PC-9 (cell line): ENCODE measurements around the gene NUP62CL. TPM values are rescaled to one million over a fixed set of nuclear protein-coding genes. Genes with fewer than 3 reads are reported as not detected.
"Not testable (repeated sequence)": the region's sequence is repeated elsewhere in the genome, so short reads cannot be mapped to it uniquely, and the experiment has no call there.

Experiments used
- BruUV-seq: library from RNA; stranded (reverse); fragments of 400-500 nt; replicated peaks from 2 replicates; lab custom pipeline; 2021; lab: Mats Ljungman, UMichigan
- CTCF ChIA-PET: fragments of 300-600 bp; sonication (Branson Sonifier 250); formaldehyde crosslinking; loops from one replicate; lab custom pipeline; 2022; ENCODE audit warnings: antibody characterized with exemption; lab: Charles Lee
- POLR2A ChIA-PET: fragments of 300-600 bp; sonication (Branson Sonifier 250); formaldehyde crosslinking; loops from one replicate; lab custom pipeline; 2022; ENCODE audit warnings: antibody characterized with exemption; ENCODE audit not compliant: unreplicated experiment; lab: Charles Lee
- DNase-seq, 2 experiments: peaks; one replicate each; pipeline versions ENCODE4 v3.0.0 to v3.0.0-alpha.2; 2015 to 2022; ENCODE audit warnings: mixed read lengths in 1 of 2
- H2AFZ ChIP-seq: fragments of 200-600 bp; sonication (generic); 2 replicates; pipeline ENCODE4 v1.8.1; 2017; ENCODE audit warnings: antibody characterized with exemption
- H3F3A ChIP-seq: fragments of 200-600 bp; sonication (generic); 2 replicates; pipeline ENCODE4 v1.8.1; 2017; ENCODE audit warnings: antibody characterized with exemption, mild to moderate bottlenecking, low read depth; ENCODE audit not compliant: insufficient read depth
- H3K27ac ChIP-seq: fragments of 200-600 bp; sonication (generic); 2 replicates; pipeline ENCODE4 v1.6.1; 2016; ENCODE audit warnings: mixed run types
- H3K27me3 ChIP-seq: fragments of 200-600 bp; sonication (generic); 2 replicates; pipeline ENCODE4 v1.6.1; 2016; ENCODE audit warnings: low read depth, mixed run types; ENCODE audit not compliant: insufficient read depth
- H3K36me3 ChIP-seq: fragments of 200-600 bp; sonication (generic); 2 replicates; pipeline ENCODE4 v1.6.1; 2016; ENCODE audit warnings: low read depth, mixed run types
- H3K4me1 ChIP-seq: fragments of 200-600 bp; sonication (generic); replicated peaks from 2 replicates; pipeline ENCODE4 v1.6.1; 2016; ENCODE audit warnings: mixed run types; ENCODE audit not compliant: insufficient read depth
- H3K4me2 ChIP-seq: fragments of 200-600 bp; sonication (generic); 2 replicates; pipeline ENCODE4 v1.6.1; 2017; ENCODE audit warnings: mixed run types
- H3K4me3 ChIP-seq: fragments of 200-600 bp; sonication (generic); 2 replicates; pipeline ENCODE4 v1.6.1; 2016; ENCODE audit warnings: mixed run types
- H3K79me2 ChIP-seq: fragments of 200-600 bp; sonication (generic); 2 replicates; pipeline ENCODE4 v1.6.1; 2017; ENCODE audit warnings: low read depth, mixed run types
- H3K9me2 ChIP-seq: fragments of 200-600 bp; sonication (generic); 2 replicates; pipeline ENCODE4 v1.8.1; 2017; ENCODE audit warnings: mild to moderate bottlenecking; ENCODE audit not compliant: insufficient read depth
- H3K9me3 ChIP-seq: fragments of 200-600 bp; sonication (generic); 2 replicates; pipeline ENCODE4 v1.8.1; 2016; ENCODE audit warnings: low read depth; ENCODE audit not compliant: insufficient read depth
- H4K20me1 ChIP-seq: fragments of 200-600 bp; sonication (generic); 2 replicates; pipeline ENCODE4 v1.8.1; 2017; ENCODE audit not compliant: insufficient read depth
- EZH2 ChIP-seq: fragments of 200-600 bp; sonication (generic); IDR thresholded peaks from 2 replicates; pipeline ENCODE4 v1.8.0; 2017; ENCODE audit warnings: antibody characterized with exemption, low read depth
- intact Hi-C: fragments of 100-400 bp; cut with micrococcal nuclease; formaldehyde crosslinking; loops from one replicate; pipeline ENCODE4 v1.10.0; 2022; ENCODE audit not compliant: unreplicated experiment
- total RNA-seq: library from RNA; stranded (reverse); gene quantifications from 2 replicates; pipeline ENCODE4 v1.2.3, GENCODE V29; 2021
- TF ChIP-seq, protein P1 (sequence below): fragments of 200-600 bp; sonication (generic); conservative IDR thresholded peaks from 2 replicates; pipeline ENCODE4 v1.6.1; 2017; ENCODE audit warnings: mixed run types, antibody characterized with exemption, mild to moderate bottlenecking, moderate library complexity

Gene NUP62CL
- total RNA-seq, 1 experiment from 2014 or later: 20.9 TPM

GRCh38 chrX:107167163-107167921, 38.9 kb downstream of the NUP62CL start:
- DNase-seq: no peak
- H3K9me2 ChIP-seq: no peaks in the 10 kb centered on the region
- no peaks in the 10 kb centered on the region for H3K9me3 ChIP-seq
- no peaks in the 10 kb centered on the region for H4K20me1 ChIP-seq
- TF ChIP-seq, protein P1, sequence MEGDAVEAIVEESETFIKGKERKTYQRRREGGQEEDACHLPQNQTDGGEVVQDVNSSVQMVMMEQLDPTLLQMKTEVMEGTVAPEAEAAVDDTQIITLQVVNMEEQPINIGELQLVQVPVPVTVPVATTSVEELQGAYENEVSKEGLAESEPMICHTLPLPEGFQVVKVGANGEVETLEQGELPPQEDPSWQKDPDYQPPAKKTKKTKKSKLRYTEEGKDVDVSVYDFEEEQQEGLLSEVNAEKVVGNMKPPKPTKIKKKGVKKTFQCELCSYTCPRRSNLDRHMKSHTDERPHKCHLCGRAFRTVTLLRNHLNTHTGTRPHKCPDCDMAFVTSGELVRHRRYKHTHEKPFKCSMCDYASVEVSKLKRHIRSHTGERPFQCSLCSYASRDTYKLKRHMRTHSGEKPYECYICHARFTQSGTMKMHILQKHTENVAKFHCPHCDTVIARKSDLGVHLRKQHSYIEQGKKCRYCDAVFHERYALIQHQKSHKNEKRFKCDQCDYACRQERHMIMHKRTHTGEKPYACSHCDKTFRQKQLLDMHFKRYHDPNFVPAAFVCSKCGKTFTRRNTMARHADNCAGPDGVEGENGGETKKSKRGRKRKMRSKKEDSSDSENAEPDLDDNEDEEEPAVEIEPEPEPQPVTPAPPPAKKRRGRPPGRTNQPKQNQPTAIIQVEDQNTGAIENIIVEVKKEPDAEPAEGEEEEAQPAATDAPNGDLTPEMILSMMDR: no peak
- no peak for TF ChIP-seq EZH2
- H3F3A ChIP-seq: no peaks in the 10 kb centered on the region
- ChIA-PET POLR2A (no interaction called here), CTCF (no interaction called here)
- BruUV-seq: no TSS peak
- H3K27me3 ChIP-seq: no peaks in the 10 kb centered on the region
- intact Hi-C loops: no loop called here
- H3K4me1 ChIP-seq: no peaks in the 10 kb centered on the region
- no peaks in the 10 kb centered on the region for H3K36me3 ChIP-seq
- H3K79me2 ChIP-seq: no peaks in the 10 kb centered on the region
- H2AFZ ChIP-seq: no peak overlapping the region
- H3K4me2 ChIP-seq: no peak overlapping the region
- H3K4me3 ChIP-seq: no peak overlapping the region
- no peak overlapping the region for H3K27ac ChIP-seq

DNA sequence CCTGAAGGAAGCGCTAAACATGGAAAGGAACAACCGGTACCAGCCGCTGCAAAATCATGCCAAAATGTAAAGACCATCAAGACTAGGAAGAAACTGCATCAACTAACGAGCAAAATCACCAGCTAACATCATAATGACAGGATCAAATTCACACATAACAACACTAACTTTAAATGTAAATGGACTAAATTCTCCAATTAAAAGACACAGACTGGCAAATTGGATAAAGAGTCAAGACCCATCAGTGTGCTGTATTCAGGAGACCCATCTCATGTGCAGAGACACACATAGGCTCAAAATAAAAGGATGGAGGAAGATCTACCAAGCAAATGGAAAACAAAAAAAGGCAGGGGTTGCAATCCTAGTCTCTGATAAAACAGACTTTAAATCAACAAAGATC, 48.6 kb downstream of the NUP62CL start:
- H3K27ac ChIP-seq, H3K9me3 ChIP-seq, H4K20me1 ChIP-seq, H3K27me3 ChIP-seq, H3K4me3 ChIP-seq, H2AFZ ChIP-seq, H3K4me2 ChIP-seq, H3F3A ChIP-seq, H3K79me2 ChIP-seq, intact Hi-C loops, POLR2A ChIA-PET, CTCF ChIA-PET, DNase-seq, BruUV-seq, H3K36me3 ChIP-seq, H3K9me2 ChIP-seq: not testable (repeated sequence)
- peaks cover 15% of the 10 kb centered on the region for H3K4me1 ChIP-seq

DNA sequence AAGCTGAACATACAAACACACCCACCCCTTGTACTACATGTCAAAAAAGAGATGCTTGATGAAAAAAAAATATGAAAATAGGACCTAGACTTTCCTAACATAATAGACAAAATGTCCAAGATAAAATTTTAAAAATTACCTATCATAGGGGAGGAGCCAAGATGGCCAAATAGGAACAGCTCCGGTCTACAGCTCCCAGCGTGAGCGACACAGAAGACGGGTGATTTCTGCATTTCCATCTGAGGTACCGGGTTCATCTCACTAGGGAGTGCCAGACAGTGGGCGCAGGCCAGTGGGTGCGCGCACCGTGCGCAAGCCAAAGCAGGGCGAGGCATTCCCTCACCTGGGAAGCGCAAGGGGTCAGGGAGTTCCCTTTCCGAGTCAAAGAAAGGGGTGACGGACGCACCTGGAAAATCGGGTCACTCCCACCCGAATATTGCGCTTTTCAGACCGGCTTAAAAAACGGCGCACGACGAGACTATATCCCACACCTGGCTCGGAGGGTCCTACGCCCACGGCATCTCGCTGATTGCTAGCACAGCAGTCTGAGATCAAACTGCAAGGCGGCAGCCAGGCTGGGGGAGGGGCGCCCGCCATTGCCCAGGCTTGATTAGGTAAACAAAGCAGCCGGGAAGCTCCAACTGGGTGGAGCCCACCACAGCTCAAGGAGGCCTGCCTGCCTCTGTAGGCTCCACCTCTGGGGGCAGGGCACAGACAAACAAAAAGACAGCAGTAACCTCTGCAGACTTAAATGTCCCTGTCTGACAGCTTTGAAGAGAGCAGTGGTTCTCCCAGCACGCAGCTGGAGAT, 50.4 kb downstream of the NUP62CL start:
- Histone ChIP-seq H3K27ac (peak overlapping the region; percentile 54), H3K4me2 (peak overlapping the region; percentile 79), H3K4me1 (peaks cover 15% of the 10 kb centered on the region), H2AFZ (peak overlapping the region; percentile 81), H3K4me3 (peak overlapping the region; percentile 62)
- POLR2A ChIA-PET: interaction anchor here (0.5 to 0.6 kb wide), 2 partner anchors 20 to 127 kb away, joined by 4 to 5 read pairs; no protein-coding TSS in a partner anchor
- H3K79me2 ChIP-seq, H4K20me1 ChIP-seq, H3F3A ChIP-seq, H3K36me3 ChIP-seq, H3K27me3 ChIP-seq, H3K9me3 ChIP-seq, H3K9me2 ChIP-seq, intact Hi-C loops, CTCF ChIA-PET, BruUV-seq: not testable (repeated sequence)
- DNase-seq: peak in 1 of 2 experiments; percentile 48
